Activated T-helper 9 cell treated with anti-CD3 and anti-CD28 coated beads, Interleukin-2, amount 50 U/mL, for 16 hours (primary cell): ENCODE results near the gene COIL.

Experiments
- DNase-seq: peaks from one replicate; pipeline ENCODE4 v3.0.0-alpha.2; 2020; ENCODE audit warnings: low read depth

Gene COIL

GRCh38 chr17:56903560-56903959, 57.3 kb downstream of the COIL start:
- DNase-seq: no peak

GRCh38 chr17:56902348-56902747, 58.5 kb downstream of the COIL start:
- DNase-seq: no peak

- no peak for DNase-seq
Observed at GRCh38 chr17:56899403-56899802, 61.4 kb downstream of the COIL start.

GRCh38 chr17:56898874-56899273, 62.0 kb downstream of the COIL start:
- no peak for DNase-seq

GRCh38 chr17:56897646-56898424, 63.0 kb downstream of the COIL start:
- no peak for DNase-seq

- DNase-seq: no peak
Observed at GRCh38 chr17:56896968-56897359, 63.9 kb downstream of the COIL start.

- DNase-seq: no peak
Observed at GRCh38 chr17:56896217-56896967, 64.5 kb downstream of the COIL start.

- no peak for DNase-seq
Observed at GRCh38 chr17:56894859-56895455, 65.9 kb downstream of the COIL start.

- no peak for DNase-seq
Observed at GRCh38 chr17:56893503-56893902, 67.3 kb downstream of the COIL start.

- DNase-seq: no peak
Observed at GRCh38 chr17:56892333-56892732, 68.5 kb downstream of the COIL start.

GRCh38 chr17:56891751-56892150, 69.1 kb downstream of the COIL start:
- no peak for DNase-seq

GRCh38 chr17:56890906-56891674, 69.8 kb downstream of the COIL start:
- DNase-seq: no peak

GRCh38 chr17:56890390-56890789, 70.5 kb downstream of the COIL start:
- no peak for DNase-seq
